HEK293 (cell line): ENCODE results near the gene HNRNPA2B1.

Experiments
- CTCF ChIA-PET: fragments of 350-600 bp; formaldehyde crosslinking; extraction: SDS; loops from one replicate; lab custom pipeline; 2021; ENCODE audit warnings: antibody characterized with exemption; lab: Yijun Ruan, JAX
- POLR2A ChIA-PET: fragments of 300-600 bp; formaldehyde crosslinking; extraction: SDS; loops from one replicate; lab custom pipeline; 2020; ENCODE audit warnings: antibody characterized with exemption, inconsistent platforms; lab: Yijun Ruan, JAX
- H3K27ac ChIP-seq: fragments of 200-500 bp; sonication (Bioruptor generic); 2 replicates; pipeline ENCODE4 v1.5.1; 2014; ENCODE audit warnings: low read depth, low read length, control low read depth, inconsistent platforms; ENCODE audit errors: extremely low read depth
- H3K36me3 ChIP-seq, 2 experiments: fragments of 200-500 bp in 1 of 2; sonication (Bioruptor generic) in 1 of 2; 1 replicate in 1 of 2; 2 replicates in 1 of 2; pipeline ENCODE4 v1.5.1; 2014 to 2017; ENCODE audit warnings: inconsistent platforms in 2 of 2, low read length in 2 of 2; ENCODE audit not compliant: control insufficient read depth in 2 of 2, insufficient read depth in 1 of 2
- H3K4me1 ChIP-seq: fragments of 200-500 bp; sonication (Bioruptor generic); 2 replicates; pipeline ENCODE4 v1.5.1; 2014; ENCODE audit warnings: mild to moderate bottlenecking, low read length, inconsistent platforms; ENCODE audit not compliant: control insufficient read depth, insufficient read depth
- H3K4me3 ChIP-seq: 2 replicates; pipeline ENCODE4 v1.5.1; 2011; ENCODE audit warnings: low read depth, mild to moderate bottlenecking, control low read depth, low read length, moderate library complexity
- H3K9me3 ChIP-seq: fragments of 200-500 bp; sonication (Bioruptor generic); 2 replicates; pipeline ENCODE4 v1.5.1; 2014; ENCODE audit warnings: low read depth, low read length, inconsistent platforms; ENCODE audit not compliant: control insufficient read depth, insufficient read depth
- OSR2 ChIP-seq: fragments of 450-650 bp; formaldehyde crosslinking; IDR thresholded peaks from 2 replicates; pipeline ENCODE4 v1.5.1; 2016; ENCODE audit warnings: missing biosample characterization, missing genetic modification characterization
- SCRT2 ChIP-seq: fragments of 450-650 bp; formaldehyde crosslinking; IDR thresholded peaks from 2 replicates; pipeline ENCODE4 v1.5.1; 2016; ENCODE audit warnings: missing biosample characterization, missing genetic modification characterization
- TRIM28 ChIP-seq: IDR thresholded peaks from 2 replicates; pipeline ENCODE4 v1.6.1; 2011; ENCODE audit warnings: low read length, control low read depth, borderline replicate concordance
- ZBTB48 ChIP-seq: fragments of 450-650 bp; formaldehyde crosslinking; IDR thresholded peaks from 2 replicates; pipeline ENCODE4 v1.5.1; 2016; ENCODE audit warnings: missing biosample characterization, missing genetic modification characterization
- ZNF121 ChIP-seq: fragments of 450-650 bp; formaldehyde crosslinking; IDR thresholded peaks from 2 replicates; pipeline ENCODE4 v1.5.1; 2016; ENCODE audit warnings: missing biosample characterization, missing genetic modification characterization
- ZNF2 ChIP-seq: fragments of 450-650 bp; formaldehyde crosslinking; IDR thresholded peaks from 2 replicates; pipeline ENCODE4 v1.5.1; 2016; ENCODE audit warnings: missing biosample characterization, missing genetic modification characterization
- ZNF223 ChIP-seq: fragments of 450-650 bp; formaldehyde crosslinking; IDR thresholded peaks from 2 replicates; pipeline ENCODE4 v1.5.1; 2016; ENCODE audit warnings: missing biosample characterization, missing genetic modification characterization
- ZNF362 ChIP-seq: fragments of 450-650 bp; formaldehyde crosslinking; IDR thresholded peaks from 2 replicates; pipeline ENCODE4 v1.5.1; 2016; ENCODE audit warnings: missing biosample characterization, missing genetic modification characterization
- ZNF416 ChIP-seq: fragments of 450-650 bp; formaldehyde crosslinking; IDR thresholded peaks from 2 replicates; pipeline ENCODE4 v1.5.1; 2016; ENCODE audit warnings: missing biosample characterization, missing genetic modification characterization
- ZNF514 ChIP-seq: fragments of 450-650 bp; formaldehyde crosslinking; IDR thresholded peaks from 2 replicates; pipeline ENCODE4 v1.5.1; 2016; ENCODE audit warnings: missing biosample characterization, missing genetic modification characterization
- ZNF549 ChIP-seq: fragments of 450-650 bp; IDR thresholded peaks from 2 replicates; pipeline ENCODE4 v1.5.1; 2018; ENCODE audit warnings: missing biosample characterization, missing genetic modification characterization, mild to moderate bottlenecking, inconsistent platforms, moderate library complexity
- ZNF654 ChIP-seq: fragments of 450-650 bp; formaldehyde crosslinking; IDR thresholded peaks from 2 replicates; pipeline ENCODE4 v1.5.1; 2016; ENCODE audit warnings: low read depth, missing biosample characterization, missing genetic modification characterization
- ZNF707 ChIP-seq: fragments of 450-650 bp; formaldehyde crosslinking; IDR thresholded peaks from 2 replicates; pipeline ENCODE4 v1.5.1; 2016; ENCODE audit warnings: missing biosample characterization, missing genetic modification characterization
- ZNF843 ChIP-seq: fragments of 450-650 bp; formaldehyde crosslinking; IDR thresholded peaks from 2 replicates; pipeline ENCODE4 v1.5.1; 2016; ENCODE audit warnings: missing biosample characterization, missing genetic modification characterization
- TF ChIP-seq, protein P1 (sequence below): fragments of 450-650 bp; formaldehyde crosslinking; IDR thresholded peaks from 2 replicates; pipeline ENCODE4 v1.5.1; 2016; ENCODE audit warnings: missing biosample characterization, missing genetic modification characterization

The HNRNPA2B1 gene

GRCh38 chr7:26188957-26189541 is 11.5 kb downstream of the HNRNPA2B1 start:
- CTCF ChIA-PET: interaction anchor here (0.6 to 1.7 kb wide), 5 partner anchors 9 to 254 kb away, joined by 3 to 13 read pairs (median 4); no protein-coding TSS in a partner anchor
- TF ChIP-seq ZNF549 (tag by site-specific recombination): no peak
- TF ChIP-seq, protein P1, sequence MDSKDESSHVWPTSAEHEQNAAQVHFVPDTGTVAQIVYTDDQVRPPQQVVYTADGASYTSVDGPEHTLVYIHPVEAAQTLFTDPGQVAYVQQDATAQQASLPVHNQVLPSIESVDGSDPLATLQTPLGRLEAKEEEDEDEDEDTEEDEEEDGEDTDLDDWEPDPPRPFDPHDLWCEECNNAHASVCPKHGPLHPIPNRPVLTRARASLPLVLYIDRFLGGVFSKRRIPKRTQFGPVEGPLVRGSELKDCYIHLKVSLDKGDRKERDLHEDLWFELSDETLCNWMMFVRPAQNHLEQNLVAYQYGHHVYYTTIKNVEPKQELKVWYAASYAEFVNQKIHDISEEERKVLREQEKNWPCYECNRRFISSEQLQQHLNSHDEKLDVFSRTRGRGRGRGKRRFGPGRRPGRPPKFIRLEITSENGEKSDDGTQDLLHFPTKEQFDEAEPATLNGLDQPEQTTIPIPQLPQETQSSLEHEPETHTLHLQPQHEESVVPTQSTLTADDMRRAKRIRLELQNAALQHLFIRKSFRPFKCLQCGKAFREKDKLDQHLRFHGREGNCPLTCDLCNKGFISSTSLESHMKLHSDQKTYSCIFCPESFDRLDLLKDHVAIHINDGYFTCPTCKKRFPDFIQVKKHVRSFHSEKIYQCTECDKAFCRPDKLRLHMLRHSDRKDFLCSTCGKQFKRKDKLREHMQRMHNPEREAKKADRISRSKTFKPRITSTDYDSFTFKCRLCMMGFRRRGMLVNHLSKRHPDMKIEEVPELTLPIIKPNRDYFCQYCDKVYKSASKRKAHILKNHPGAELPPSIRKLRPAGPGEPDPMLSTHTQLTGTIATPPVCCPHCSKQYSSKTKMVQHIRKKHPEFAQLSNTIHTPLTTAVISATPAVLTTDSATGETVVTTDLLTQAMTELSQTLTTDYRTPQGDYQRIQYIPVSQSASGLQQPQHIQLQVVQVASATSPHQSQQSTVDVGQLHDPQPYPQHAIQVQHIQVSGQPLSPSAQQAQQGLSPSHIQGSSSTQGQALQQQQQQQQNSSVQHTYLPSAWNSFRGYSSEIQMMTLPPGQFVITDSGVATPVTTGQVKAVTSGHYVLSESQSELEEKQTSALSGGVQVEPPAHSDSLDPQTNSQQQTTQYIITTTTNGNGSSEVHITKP: peak; percentile 6; the same call in 1 of the 2 replicates
- no peak for TF ChIP-seq OSR2
- POLR2A ChIA-PET: interaction anchor here (0.7 to 3.7 kb wide), 4 partner anchors 10 to 97 kb away, joined by 4 to 56 read pairs (median 4); partner anchors contain the start of genes CBX3, HNRNPA2B1 and NFE2L3
- Histone ChIP-seq H3K4me3 (no peak overlapping the region), H3K27ac (0 out of 2 replicates have a peak overlapping the region, but pooled peaks have one; percentile 0), H3K36me3 (peaks cover 52 to 63% of the 10 kb centered on the region in 2 experiments), H3K9me3 (no peaks in the 10 kb centered on the region), H3K4me1 (peaks cover 7% of the 10 kb centered on the region)

DNA sequence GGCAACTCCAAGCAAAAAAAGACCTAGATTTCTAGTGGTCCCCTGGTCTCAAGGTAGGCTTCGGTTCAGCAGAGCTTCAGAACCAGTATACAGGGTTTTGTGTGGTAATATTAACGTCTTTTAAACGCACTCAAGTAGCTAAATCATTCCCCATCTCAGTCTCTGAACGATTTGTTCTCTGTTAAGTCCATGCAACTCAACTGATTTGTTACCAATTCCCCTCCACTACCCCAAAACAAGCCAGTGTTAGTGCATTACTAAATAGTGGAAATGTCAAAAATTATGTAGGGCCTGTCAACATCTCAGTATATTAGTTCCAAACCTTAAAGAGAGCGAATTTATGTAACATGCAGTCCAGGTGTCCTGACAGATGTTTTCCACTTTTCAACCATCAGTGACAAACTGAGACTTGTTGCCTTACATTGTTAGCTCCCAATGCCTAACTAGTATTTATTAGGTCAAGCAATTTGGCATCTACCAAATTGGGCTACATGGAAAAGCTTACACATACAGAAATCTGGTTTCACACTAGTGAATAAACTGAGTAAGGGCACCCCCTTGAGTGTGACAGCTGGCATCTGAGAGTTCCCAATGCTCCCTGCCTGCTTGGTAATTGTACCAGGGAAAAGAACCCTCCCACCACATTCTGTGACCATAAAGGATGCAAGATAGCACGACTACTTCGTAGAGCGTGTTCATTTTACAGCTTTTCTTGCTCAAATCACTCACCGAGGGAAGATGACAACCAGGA is 12.2 kb downstream of the HNRNPA2B1 start:
- POLR2A ChIA-PET: interaction anchor here (0.7 to 3.7 kb wide), 8 partner anchors 11 to 97 kb away, joined by 3 to 56 read pairs (median 4); partner anchors contain the start of genes CBX3, HNRNPA2B1 and NFE2L3
- Histone ChIP-seq H3K4me3 (no peak overlapping the region), H3K27ac (0 out of 2 replicates have a peak overlapping the region, but pooled peaks have one; percentile 0), H3K9me3 (no peaks in the 10 kb centered on the region), H3K36me3 (peaks cover 45 to 57% of the 10 kb centered on the region in 2 experiments), H3K4me1 (peaks cover 5% of the 10 kb centered on the region)
- TF ChIP-seq ZNF223 (tag by site-specific recombination) (no peak), TRIM28 (no peak), ZNF514 (tag by site-specific recombination) (no peak), ZNF843 (tag by site-specific recombination) (no peak), ZNF362 (tag by site-specific recombination) (no peak), ZNF707 (tag by site-specific recombination) (no peak), ZNF2 (tag by site-specific recombination) (no peak), ZNF121 (tag by site-specific recombination) (no peak), SCRT2 (peak; percentile 75), ZBTB48 (tag by site-specific recombination) (0 out of 2 replicates have a peak, but pooled peaks have one; percentile 24), ZNF654 (tag by site-specific recombination) (no peak), ZNF416 (no peak)
- CTCF ChIA-PET: interaction anchor here (1.1 to 1.7 kb wide), 3 partner anchors 10 to 128 kb away, joined by 3 to 13 read pairs (median 10); no protein-coding TSS in a partner anchor
